NCI-H146 (cell line): ENCODE measurements around the gene PTOV1.
"Not testable (repeated sequence)": the region's sequence is repeated elsewhere in the genome, so short reads cannot be mapped to it uniquely, and the experiment has no call there.

Experiments used
- DNase-seq: peaks from one replicate; lab custom pipeline; 2025; lab: John Stamatoyannopoulos, UW

The PTOV1 gene

DNA sequence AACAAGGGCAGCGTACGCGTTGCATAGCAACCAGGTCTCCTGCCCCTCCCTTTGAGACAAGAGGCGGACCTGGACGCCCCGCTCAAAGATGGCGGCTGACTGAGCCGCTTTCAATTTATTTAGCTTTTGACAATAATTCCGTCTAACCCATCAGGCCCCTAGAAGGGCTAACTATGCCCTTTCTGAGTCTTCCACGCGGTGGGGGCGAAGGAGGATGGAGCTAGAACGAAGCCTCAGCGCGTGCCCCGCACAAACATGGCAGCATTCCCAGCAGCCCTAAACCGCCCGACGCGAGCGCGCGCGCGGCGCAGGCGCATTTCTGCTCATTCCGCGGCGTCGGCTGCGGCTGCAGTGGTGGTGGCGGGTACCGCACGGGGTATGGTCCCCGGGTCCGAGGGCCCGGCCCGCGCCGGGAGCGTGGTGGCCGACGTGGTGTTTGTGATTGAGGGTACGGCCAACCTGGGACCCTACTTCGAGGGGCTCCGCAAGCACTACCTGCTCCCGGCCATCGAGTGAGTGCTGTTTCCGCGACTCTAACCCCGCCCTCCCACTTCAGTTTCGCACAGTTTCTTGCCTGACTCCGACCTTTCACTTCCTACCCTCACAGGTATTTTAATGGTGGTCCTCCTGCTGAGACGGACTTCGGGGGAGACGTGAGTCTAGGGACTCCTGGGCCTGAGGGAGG lies 32.9 kb upstream of the PTOV1 start, which contains the start of gene MED25:
MED25 (plus strand) TSS at position 326 of the 685 bp plus-strand sequence; CDS start at position 379, 53 bp downstream.
- peak; percentile 85 for DNase-seq

DNA sequence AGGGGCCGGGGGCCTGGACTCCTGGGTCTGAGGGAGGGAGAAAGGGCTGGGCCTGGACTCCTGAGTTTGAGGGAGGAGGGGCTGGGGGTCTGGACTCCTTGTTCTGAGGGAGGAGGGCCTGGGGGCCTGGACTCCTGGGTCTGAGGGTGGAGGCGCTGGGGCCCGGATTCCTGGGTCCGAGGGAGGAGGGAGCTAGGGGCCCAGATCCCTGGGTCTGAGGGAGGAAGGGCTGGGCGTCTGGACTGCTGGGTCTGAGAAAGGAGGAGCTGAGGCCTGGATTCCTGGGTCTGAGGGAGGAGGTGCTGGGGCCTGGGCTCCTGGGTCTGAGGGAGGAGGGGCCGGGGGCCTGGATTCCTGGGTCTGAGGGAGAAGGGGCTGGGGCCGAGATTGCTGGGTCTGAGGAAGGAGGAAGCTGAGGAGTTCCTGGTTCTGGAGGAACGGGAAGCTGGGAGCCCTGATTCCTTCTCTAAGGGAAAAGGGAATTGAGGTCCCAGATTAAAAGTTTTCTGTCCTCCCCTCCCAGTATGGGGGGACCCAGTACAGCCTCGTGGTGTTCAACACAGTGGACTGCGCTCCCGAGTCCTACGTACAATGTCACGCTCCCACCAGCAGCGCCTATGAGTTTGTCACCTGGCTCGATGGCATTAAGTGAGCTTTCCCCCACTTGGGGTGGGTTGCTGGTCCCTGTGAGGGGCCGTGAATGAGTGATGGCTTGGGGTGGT lies 32.1 kb upstream of the PTOV1 start:
- peak; percentile 47 for DNase-seq

DNA sequence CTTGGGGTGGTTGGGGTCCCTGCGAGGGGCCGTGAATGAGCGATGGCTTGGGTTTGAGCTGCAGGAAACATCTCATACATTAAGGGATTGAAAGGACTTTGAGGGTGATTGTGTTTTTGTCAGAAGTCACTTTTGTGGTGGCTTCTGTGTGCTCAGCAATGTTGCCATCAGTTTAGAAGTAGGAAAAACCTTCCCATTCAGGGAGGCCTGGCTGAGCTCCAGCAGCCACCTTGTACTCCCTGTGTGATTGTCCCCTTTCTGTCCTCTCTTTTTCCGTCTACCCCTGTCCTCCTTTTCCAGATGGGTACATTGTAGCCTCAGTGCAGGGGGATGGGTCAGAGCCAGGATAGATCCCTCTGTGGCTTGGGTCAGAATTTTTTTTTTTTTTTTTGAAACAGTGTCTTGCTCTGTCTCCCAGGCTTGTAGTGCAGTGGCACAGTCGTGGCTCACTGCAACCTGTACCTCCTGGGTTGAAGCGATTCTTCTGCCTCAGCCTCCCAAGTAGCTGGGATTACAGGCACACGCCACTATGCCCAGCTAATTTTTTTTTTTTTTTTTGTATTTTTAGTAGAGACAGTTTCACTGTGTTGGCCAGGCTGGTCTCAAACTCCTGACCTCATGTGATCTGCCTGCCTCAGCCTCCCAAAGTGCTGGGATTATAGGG lies 31.4 kb upstream of the PTOV1 start:
- DNase-seq = not testable (repeated sequence)

DNA sequence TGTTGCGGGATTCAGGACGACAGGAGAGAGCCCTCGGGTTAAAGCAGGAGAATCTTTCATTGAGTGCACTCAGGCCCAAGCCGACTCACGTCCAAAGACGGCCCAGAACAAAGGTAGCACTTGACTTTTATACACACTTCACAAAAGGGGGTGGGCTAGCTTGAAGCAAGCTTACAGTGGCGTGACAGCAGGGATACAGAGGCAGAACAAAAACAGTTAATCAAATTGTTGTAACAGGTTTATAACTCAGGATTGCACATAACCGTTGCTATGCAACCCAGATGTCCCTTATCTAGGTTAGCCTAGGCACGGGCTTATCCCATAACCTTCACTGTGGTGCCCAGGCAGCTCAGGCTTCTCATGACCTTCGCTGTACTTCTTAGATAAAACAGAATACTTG lies 30.8 kb upstream of the PTOV1 start:
- DNase-seq = no peak

DNA sequence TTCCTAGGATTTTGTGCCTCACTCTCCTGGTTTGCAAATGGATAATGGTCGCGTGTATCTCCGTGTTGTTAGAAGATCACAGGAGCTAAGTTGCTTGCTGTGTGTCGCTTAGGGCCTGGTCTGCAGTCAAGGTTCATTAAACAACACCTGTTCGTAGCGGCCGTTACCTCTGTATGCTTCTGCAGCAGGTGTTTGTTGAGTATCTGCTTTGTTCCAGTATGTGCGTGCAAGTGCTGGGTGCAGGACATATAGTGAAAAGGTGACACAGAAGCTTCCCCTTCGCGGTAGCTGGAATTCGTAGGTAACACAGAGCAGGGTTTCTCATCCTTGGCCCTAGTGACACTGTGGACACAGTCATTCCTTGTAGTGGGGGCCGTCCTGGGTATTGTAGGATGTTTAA lies 27.5 kb upstream of the PTOV1 start:
- DNase-seq = peak; percentile 96

DNA sequence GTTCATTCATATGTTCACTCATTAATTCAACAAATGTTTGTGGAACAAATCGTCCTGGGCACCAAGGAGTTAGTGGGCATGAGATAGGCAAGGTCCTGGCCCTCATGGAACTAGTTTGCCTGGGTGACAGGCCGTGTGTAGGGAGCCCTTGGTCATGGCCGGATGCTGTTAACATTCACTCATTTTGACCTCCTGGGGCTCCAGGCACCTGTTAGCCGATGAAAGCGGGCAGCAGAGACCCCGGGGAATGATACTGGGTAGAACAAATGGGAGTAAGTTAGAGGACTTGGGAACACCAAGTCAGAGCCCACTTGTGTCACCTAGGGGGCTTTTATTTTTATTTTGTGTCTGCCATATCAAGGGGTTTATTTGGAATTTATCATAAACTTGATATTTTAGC lies 26.3 kb upstream of the PTOV1 start:
- DNase-seq = no peak

DNA sequence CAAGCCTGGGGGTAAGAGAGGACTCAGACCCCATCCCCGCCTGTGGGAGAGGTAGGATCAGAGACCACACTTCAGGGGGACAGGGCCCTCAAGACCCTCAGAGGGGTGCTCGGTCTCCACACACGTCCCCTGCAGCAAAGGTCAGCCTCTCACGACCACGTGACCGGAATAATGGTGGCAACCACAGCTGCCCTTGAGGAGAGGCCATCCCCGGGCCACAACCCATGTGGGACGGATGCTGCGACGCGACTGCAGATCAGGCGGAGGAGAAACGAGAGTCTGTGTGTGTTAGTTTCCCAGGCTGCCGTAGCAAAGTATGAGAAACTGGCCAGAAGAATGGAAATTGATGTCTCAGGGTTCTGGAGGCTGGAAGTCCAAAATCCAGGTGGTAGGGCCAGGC lies 23.9 kb upstream of the PTOV1 start:
- DNase-seq = no peak

DNA sequence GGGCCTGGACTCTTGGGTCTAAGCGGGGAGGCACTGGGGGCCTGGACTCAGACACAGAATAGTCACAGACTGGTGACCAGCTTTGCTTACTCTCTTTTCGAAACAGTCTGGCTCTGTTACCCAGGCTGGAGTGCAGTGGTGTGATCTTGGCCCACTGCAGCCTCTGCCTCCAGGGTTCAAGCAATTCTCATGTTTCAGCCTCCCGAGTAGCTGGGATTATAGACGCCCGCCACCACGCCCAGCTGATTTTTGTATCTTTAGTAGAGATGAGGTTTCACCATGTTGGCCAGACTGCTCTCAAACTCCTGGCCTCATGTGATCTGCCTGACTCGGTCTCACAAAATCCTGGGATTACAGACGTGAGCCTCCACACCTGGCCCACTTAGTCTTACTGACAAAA lies 21.8 kb upstream of the PTOV1 start:
- DNase-seq = no peak

DNA sequence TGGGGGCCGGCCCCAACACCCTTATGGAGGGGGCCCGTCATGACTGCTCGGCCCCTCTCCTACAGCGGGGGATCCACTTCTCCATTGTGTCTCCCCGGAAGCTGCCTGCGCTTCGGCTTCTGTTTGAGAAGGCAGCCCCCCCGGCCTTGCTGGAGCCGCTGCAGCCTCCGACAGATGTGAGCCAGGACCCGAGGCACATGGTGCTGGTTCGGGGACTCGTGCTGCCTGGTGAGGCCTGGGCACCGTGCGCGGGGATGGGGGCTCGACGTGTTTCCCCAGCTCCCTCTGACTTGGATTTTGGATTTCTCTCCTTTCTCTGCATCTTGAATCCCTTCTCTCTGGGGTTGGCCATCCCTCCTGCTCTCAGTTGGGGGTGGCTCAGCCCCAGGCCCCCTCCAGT lies 21.2 kb upstream of the PTOV1 start:
- DNase-seq = no peak

DNA sequence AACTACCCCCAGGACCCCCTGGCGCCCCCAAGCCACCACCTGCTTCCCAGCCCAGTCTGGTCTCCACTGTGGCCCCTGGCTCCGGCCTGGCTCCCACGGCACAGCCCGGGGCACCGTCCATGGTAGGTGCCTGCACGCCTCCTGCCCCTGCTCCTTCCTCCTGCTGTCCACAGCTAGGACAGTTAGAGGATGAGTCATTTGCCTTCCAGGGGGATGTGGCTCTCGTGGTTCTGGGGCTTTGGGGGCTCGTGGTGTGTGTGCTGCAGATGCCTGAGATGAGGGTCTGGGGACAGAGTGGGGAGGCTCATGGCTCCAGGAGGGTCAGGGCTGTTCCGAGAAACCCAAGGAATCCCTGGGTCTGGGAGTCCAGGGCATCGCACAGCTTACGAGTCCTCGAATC lies 20.2 kb upstream of the PTOV1 start:
- DNase-seq = no peak

DNA sequence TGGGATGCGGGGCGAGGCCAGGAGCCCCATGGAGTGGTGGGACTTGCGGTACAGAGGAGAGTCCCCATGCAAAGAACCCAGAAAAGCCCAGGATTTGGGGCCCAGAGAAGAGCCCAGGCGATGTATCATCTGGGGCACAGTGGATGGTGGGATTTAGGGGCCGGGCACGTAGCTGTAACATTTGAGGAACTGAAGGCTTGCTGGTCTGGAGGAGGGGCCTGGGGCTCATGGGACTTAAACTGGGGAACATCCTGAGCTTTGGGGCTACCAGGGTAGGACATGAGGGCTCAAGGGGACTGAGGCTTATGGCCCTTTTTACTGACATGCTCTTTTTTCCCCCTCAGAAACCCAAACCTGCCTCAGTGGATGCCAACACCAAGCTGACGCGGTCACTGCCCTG lies 19.4 kb upstream of the PTOV1 start:
- no peak for DNase-seq

DNA sequence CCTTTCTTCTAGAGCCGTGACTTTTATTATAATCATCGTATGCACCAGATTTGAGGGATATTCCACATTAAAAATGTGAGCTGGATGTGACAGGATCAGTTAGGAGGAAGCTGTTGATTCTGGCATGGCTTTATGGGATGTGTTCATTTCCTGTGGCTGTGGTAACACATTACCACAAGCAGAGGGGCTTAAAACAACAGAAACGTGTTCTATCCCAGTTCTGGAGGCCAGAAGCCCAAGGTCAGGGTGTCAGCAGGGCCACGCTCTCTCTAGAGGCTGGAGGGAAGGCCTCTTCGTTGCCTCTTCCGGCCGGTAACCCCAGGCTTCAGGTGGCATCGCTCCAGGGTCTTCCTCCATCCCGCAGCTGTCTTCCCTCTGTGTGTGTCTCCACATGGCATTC lies 18.4 kb upstream of the PTOV1 start:
- DNase-seq = no peak

DNA sequence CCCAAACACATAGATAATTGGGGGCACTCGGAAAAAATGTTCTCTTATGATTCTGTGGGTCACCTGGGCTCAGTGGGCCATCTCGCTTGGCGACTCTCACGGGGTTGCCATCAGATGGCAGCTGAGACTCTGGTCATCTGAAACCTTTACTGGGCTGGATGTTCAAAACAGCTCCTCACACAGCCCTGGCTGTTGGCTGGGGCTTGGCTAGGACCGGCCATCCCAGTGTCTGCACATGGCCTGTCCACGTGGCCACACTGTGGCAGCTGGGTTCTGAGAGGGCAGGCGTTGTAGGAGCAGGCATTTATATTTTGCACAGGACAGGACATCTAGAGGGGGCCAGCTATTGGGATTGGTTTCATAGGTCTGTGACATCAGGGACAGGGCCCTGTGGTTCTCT lies 17.4 kb upstream of the PTOV1 start:
- no peak for DNase-seq

DNA sequence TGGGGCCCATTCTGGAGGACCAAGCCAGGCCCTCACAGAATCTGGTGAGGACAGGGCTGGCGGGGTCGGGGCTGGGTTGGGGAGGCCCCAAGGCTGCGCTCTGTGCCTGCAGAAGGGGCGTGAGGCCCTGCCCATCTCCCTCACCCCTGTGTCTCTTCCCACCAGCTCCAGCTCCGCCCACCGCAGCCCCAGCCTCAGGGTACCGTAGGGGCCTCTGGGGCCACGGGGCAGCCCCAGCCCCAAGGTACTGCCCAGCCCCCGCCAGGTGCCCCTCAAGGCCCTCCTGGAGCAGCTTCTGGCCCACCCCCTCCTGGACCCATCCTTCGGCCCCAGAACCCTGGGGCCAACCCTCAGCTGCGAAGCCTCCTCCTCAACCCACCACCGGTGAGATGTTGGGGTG lies 15.4 kb upstream of the PTOV1 start:
- no peak for DNase-seq

DNA sequence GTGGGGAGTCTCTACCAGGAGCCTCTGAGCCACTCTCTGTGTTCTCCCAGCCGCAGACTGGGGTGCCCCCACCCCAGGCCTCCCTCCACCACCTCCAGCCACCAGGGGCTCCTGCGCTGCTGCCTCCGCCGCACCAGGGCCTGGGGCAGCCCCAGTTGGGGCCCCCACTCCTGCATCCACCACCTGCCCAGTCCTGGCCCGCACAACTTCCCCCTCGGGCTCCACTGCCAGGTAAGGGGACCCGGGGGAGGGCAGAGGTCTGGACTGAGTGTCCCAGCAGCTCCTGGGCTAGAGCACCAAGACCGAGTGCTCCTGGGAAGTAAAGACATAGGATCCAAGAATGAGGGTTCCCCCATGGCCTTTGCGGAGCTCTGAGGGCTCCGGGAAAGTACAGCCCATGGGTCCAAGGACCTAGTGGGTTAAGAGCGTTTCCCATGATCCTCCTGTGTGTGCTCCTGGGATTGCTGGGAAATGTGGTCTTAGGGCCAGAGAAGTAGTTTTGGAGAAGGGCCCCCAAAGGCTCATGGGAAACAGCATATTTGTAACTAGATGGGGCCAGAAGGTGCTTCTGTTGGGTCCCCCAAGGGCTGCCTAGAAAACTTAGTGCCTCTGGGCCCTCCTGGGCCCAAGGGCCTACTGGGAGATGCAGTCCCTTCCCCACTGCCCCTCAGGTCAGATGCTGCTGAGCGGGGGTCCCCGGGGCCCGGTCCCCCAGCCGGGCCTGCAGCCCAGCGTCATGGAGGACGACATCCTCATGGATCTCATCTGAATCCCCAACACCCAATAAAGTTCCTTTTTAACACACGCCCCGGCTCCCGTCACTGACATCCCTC lies 14.6 kb upstream of the PTOV1 start:
- DNase-seq = no peak

DNA sequence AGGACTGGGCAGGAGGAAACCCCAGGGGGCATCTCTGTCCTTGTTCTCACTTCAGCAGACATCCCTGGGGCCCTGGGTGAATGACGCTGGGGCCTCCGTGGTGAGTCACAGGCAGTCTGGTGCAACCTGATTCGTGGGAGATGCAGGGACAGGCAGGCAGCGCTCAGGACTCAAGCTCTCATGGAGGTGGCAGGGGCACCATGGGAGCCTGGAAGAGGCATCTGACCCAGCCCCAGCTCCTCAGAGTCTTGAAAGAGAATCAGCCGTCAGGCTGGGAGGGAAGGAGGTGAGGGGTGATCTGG lies 14.0 kb upstream of the PTOV1 start:
- no peak for DNase-seq

DNA sequence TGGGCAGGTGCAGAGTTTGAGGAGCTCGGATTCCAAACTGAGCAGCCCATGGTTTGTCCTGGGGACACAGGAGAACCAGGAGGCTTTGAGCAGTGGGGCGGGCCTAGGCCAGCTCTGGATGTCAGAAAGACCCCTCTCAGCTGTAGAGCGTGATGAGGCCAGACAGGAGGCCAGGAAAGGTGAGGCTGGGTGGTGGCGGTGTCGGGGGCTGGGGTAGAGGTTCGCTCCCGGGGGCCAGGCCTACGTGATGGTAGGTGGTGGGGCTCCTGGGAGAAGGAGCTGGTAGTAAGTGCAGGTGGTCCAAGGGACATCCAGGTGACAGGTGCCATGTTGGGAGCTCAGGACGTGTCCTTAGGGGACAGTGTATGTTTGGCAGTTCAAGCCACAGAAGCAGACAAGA lies 13.5 kb upstream of the PTOV1 start:
- DNase-seq = no peak

DNA sequence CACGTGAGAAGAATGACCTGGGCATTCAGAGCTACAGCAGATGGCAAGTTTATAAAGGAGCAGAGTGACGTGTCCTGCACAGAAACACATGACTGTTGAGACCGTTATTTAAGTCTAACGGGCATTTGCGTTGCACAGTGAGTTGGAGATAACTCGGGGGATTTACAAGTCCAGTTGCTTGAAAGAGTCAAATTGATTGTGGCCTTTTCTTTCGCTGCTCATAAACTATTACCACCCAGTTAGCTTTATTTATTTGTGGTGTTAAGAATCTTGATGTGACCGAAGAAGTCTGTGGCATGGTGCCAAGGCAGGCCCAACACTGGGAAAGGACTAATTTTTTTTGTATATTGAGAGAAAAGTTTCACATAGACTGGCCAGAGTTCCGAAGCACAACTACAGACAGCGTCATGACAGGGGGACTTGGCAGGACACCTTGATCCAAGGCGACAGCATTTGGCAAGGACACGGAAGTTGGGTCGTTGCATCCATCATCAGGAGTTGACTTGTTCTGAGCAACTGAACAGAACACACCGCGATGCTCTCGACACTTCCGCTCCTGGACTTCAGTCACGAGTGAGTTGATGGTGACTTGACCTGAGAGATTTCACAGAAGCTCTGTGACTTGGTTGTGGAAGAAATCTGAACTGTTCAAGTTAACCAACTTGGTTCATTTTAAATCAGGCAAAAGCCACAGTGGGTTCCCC lies 11.9 kb upstream of the PTOV1 start:
- DNase-seq = no peak

DNA sequence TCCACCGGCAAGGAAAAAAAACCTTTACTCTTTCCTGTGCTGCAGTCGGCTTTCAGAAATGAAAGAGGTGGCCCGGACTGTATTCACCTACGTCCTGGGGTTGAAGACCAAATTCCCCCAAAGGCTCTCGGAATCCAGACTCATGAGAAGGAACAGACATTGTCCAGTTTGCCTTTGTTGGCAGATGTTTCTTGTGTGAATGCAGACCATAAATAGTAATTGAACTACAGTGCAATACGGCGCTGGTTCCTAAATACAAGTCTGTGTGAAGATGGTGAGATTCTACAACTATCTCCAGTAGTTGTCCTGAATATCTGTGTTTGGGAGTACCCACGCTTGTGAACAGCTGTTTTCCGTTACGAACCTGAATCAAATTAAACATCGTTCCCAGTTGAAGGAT lies 11.2 kb upstream of the PTOV1 start:
- DNase-seq = no peak

DNA sequence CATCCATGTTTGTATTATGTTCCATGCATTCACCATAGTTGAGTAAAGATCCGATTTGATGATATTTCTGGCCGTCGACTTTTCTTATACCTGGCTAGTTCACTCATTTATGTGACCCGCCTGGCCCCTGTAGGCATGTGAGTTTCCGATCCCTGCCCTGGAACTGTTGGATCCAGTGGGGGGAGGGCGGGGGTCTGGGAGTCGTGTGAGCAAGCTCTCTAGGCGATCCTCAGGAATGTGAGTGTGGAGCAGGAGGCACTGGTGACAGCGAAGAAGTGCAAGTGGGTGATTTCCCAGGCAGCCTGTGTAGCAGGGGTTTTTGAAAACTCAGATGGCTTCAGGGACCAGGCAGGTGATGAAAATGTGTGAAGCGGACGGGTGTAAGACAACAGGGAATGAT lies 10.6 kb upstream of the PTOV1 start:
- DNase-seq = no peak

DNA sequence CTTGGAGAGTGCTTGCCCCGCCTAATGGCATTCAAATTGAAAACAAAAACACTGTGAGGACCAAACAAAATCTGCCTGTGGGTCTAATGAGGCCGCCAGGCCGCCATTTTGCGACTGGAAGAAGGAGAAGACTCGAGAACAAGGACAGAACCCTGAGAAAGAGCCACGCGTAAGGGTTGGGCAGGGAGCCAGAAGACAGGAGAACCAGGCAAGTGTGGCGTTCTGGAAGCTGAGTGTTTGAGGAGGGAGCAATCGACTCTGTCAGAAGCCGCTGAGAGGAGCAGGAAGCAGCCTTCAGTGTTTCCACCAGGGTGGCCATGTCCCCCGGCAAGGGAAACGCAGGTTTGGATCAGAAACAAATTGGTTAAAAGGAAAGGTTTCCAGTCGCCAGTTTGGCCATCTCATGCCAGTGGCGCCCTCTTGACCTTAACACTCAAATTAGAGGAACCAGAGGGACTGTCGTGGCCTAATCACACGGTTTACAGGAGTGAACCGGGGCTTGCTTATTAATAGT lies 10.2 kb upstream of the PTOV1 start:
- DNase-seq = no peak

DNA sequence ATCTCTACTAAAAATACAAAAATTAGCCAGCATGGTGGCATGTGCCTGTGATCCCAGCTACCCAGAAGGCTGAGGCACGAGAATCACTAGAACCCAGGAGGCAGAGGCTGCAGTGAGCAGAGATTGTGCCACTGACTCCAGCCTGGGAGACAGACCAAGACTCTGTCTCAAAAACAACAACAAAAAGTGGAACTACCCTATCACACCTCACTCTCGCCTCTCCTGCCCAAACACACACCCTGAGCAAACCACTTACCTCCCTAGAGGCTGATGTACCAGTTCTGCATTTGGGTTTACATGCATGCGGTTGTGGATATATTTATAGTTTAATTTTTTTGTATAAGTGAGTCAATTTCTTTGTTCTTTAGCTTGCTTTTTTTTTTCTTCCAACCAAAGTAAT lies 7.7 kb upstream of the PTOV1 start:
- no peak for DNase-seq
